ENCODE data around the gene FLAD1. TPM values are rescaled to one million over a fixed set of nuclear protein-coding genes. Genes with fewer than 3 reads are reported as not detected.

Gene FLAD1
- polyA plus RNA-seq, 2 of the 4 experiments (the other 2 are of a cell fraction), result 34.1 to 43.5 TPM

DNA sequence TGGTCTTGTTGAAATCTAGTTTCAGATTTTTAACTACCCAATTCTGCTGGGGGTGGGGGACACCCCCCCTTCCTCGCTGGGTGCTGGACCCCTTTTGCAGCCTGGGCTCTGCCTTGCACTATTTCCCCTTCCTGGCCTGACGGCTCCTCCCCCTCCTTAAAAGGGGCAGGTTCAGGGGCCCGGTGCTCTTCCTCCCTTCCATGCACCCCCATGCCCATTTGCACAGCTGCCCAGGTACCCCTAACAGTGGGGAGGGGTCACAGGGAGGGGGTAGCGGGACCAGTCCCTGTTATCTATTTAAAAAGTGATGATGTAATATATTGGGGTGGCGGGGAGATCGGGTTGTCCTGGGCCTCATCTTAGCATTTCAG lies 34.8 kb downstream of the FLAD1 start:
- POLR2A ChIA-PET, result interaction anchor here (0.6 to 2.8 kb wide), 6 partner anchors 9 to 63 kb away, joined by 3 to 23 read pairs (median 12); partner anchors contain the start of genes CKS1B and SHC1
- CTCF ChIA-PET, result interaction anchor here (0.6 to 2.2 kb wide), 7 partner anchors 67 to 120 kb away, joined by 3 to 8 read pairs (median 3); no protein-coding TSS in a partner anchor
- Histone ChIP-seq H3K27ac (peak overlapping the region; percentile 96 to 99), H3K4me3 (peak overlapping the region; percentile 29), H3K4me1 (peaks cover 74% of the 10 kb centered on the region), H3K4me2 (peak overlapping the region; percentile 76), H3K9me3 (no peaks in the 10 kb centered on the region)
- ATAC-seq, result no peak
- DNase-seq (ENCODE audit: low read depth in 1 of 2, low spot score in 1 of 2), result no peak
- 57% methylated on average over 6 of the region's 6 CpGs for WGBS (ENCODE audit: missing lambda C conversion rate)
- FAIRE-seq, result no peak
- TF ChIP-seq CBX8 (IDR thresholded peaks at IDR 0.05), result no peak
- TF ChIP-seq NFE2L2 (conservative IDR thresholded peaks at IDR 0.05; ENCODE audit: low read length), result no peak
- TF ChIP-seq, protein P1, sequence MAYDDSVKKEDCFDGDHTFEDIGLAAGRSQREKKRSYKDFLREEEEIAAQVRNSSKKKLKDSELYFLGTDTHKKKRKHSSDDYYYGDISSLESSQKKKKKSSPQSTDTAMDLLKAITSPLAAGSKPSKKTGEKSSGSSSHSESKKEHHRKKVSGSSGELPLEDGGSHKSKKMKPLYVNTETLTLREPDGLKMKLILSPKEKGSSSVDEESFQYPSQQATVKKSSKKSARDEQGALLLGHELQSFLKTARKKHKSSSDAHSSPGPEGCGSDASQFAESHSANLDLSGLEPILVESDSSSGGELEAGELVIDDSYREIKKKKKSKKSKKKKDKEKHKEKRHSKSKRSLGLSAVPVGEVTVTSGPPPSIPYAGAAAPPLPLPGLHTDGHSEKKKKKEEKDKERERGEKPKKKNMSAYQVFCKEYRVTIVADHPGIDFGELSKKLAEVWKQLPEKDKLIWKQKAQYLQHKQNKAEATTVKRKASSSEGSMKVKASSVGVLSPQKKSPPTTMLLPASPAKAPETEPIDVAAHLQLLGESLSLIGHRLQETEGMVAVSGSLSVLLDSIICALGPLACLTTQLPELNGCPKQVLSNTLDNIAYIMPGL (CRISPR knock-in tag; IDR thresholded peaks at IDR 0.05; ENCODE audit: borderline replicate concordance), result no peak
- TF ChIP-seq POLR2AphosphoS2 (conservative IDR thresholded peaks at IDR 0.05; ENCODE audit: low read length), result no peak
- no peak for TF ChIP-seq FOXS1 (CRISPR knock-in tag; IDR thresholded peaks at IDR 0.05)
- no peak for TF ChIP-seq ESRRA (IDR thresholded peaks at IDR 0.05; ENCODE audit: borderline replicate concordance, low read length)
- no peak for TF ChIP-seq RCOR1 (IDR thresholded peaks at IDR 0.05; ENCODE audit: low read depth, low read length)
- TF ChIP-seq PHF8 (IDR thresholded peaks at IDR 0.05; ENCODE audit: borderline replicate concordance, low read depth), result no peak
- TF ChIP-seq KDM5A (IDR thresholded peaks at IDR 0.05), result no peak
- TF ChIP-seq RARB (CRISPR knock-in tag; IDR thresholded peaks at IDR 0.05), result no peak
- no peak for TF ChIP-seq JUN (IDR thresholded peaks at IDR 0.05)
- TF ChIP-seq MAZ (IDR thresholded peaks at IDR 0.05; ENCODE audit: borderline replicate concordance, low read depth, low read length), result no peak
- no peak for TF ChIP-seq E2F6 (IDR thresholded peaks at IDR 0.05; ENCODE audit: borderline replicate concordance, low read depth)
- no peak for TF ChIP-seq ZC3H11A (IDR thresholded peaks at IDR 0.05)

DNA sequence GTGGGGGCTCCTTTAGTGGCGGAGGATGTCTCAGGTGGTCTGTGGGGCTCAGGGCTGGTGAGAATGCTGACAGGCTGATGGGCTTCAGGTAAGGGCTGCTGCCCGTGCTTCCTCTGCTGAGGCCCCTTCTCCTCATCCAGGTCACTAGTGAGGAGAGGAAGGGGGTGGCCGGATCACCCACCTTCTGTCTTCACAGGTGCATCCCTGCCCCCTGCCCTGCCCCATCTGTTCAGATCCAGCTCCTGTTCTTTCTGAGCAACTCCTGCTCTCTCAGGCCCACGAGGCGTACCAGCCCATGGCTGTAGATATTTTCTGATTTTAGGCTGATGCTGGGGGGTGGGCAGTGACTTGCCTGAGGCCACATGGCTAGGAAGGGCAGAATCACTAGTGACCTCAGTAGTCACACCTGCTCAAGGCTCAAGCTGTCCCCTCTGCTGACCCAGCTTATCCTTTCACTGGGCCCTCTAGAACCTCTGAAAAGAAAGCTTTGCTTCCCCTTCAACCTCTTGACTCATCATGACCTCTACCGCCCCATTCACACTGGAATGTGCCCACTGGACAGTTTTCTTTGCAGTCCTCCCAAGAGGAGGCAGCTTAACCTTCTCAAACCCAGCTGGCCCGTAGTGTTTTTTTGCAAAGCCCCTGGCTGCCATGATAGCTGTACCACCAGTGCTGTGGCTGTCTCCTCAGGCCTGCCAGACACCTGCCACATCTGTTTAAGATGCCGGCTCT lies 35.6 kb downstream of the FLAD1 start:
- Histone ChIP-seq H3K4me1 (peaks cover 74% of the 10 kb centered on the region), H3K27ac (peak overlapping the region; percentile 96 to 99), H3K4me2 (peak overlapping the region; percentile 76; the same call in 2 of the 3 replicates), H3K9me3 (no peaks in the 10 kb centered on the region), H3K4me3 (no peak overlapping the region)
- TF ChIP-seq NPAS2 (CRISPR knock-in tag; IDR thresholded peaks at IDR 0.05; ENCODE audit: borderline replicate concordance) (no peak), MAFK (IDR thresholded peaks at IDR 0.05; ENCODE audit: partially characterized antibody) (peak; percentile 25)
- CTCF ChIA-PET, result interaction anchor here (0.8 to 2.3 kb wide), 2 partner anchors 66 to 276 kb away, joined by 3 to 10 read pairs; no protein-coding TSS in a partner anchor
- DNase-seq (ENCODE audit: low read depth in 1 of 2, low spot score in 1 of 2) (no peak), FAIRE-seq (no peak), ATAC-seq (no peak)
- 80% methylated on average over 8 of the region's 8 CpGs for WGBS (ENCODE audit: missing lambda C conversion rate)
- POLR2A ChIA-PET, result no interaction called here

DNA sequence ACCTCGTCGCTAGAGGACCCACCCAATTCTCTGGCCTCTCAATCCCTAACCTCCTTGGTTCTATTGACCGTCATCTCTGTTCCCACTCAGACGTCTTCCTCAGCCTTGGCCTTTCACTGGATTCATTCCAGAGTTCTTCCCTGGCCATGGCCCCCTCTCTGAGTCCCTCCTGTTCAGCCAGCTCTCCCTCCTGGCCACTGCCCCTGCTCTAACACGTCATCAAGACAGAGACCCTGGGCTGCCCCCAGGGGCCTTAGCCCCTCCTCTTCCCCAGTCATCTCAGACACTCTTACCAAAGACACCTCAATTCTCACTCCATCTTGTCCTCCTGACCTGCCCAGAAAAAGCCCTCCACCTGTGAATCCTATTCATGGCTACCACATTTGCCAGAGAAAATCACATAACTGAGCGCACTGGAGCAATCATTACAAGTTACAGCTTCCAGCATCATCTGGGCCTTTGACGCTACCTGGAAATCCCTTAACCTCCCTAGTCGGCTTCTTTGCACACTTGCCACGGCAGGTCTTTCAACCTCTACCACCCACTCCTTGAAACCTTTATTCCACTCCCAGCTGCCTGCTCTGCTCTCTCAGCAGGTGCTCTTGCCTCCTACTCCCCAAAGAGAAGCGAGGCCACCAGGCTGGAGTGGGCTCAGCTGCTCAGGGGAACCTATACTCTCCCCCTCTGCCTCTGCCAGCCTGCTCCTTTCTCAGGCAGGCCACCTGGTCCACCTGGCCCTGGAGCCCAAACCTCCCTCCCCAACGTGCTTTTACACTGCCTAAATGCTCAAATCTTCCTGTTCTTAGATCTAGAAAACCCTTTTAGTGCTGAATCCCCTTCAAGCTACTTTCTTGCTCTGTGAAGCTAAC lies 36.5 kb downstream of the FLAD1 start:
- FAIRE-seq (no peak), ATAC-seq (no peak), DNase-seq (ENCODE audit: low read depth in 1 of 2, low spot score in 1 of 2) (no peak)
- Histone ChIP-seq H3K4me1 (peaks cover 76% of the 10 kb centered on the region), H3K9me3 (no peaks in the 10 kb centered on the region), H3K27ac (peak overlapping the region; percentile 96 to 99; a peak in 3 of 6 replicates), H3K4me3 (no peak overlapping the region), H3K4me2 (no peak overlapping the region)
- WGBS (ENCODE audit: missing lambda C conversion rate), result 91% methylated on average over 11 of the region's 11 CpGs
- CTCF ChIA-PET, result interaction anchor here (0.8 to 2.3 kb wide), 4 partner anchors 65 to 540 kb away, joined by 3 to 10 read pairs (median 4); no protein-coding TSS in a partner anchor
- POLR2A ChIA-PET, result no interaction called here
- no peak for TF ChIP-seq JUN (IDR thresholded peaks at IDR 0.05)
- TF ChIP-seq E2F6 (IDR thresholded peaks at IDR 0.05; ENCODE audit: borderline replicate concordance, low read depth), result no peak
- no peak for TF ChIP-seq CEBPB (IDR thresholded peaks at IDR 0.05)
- TF ChIP-seq MAX (IDR thresholded peaks at IDR 0.05), result no peak
- TF ChIP-seq POLR2AphosphoS2 (conservative IDR thresholded peaks at IDR 0.05; ENCODE audit: low read length), result no peak
- no peak for TF ChIP-seq RFX5 (IDR thresholded peaks at IDR 0.05)
- TF ChIP-seq ZFP36 (IDR thresholded peaks at IDR 0.05; ENCODE audit: borderline replicate concordance, partially characterized antibody), result no peak
- TF ChIP-seq SREBF2 (IDR thresholded peaks at IDR 0.05), result no peak
